Measurements from ENCODE around the gene NBEA. TPM values are rescaled to one million over a fixed set of nuclear protein-coding genes. Genes with fewer than 3 reads are reported as not detected.
A peak's percentile ranks its signal among the peaks of the same experiment; 100 is the strongest.

Gene NBEA
- total and polyA plus RNA-seq, 2 experiments from 2014 or later, result 2.6 to 12.3 TPM

GRCh38 chr13:35208587-35208986 lies 266.5 kb downstream of the NBEA start:
- Histone ChIP-seq H3K4me1 (ENCODE audit: insufficient read depth) (no peaks in the 10 kb centered on the region), H2AFZ (no peak overlapping the region), H3K27me3 (no peaks in the 10 kb centered on the region), H3K4me3 (no peak overlapping the region), H3K27ac (no peak overlapping the region), H3K79me2 (no peaks in the 10 kb centered on the region), H3K9me2 (replicated peaks; ENCODE audit: insufficient read depth) (no peaks in the 10 kb centered on the region), H4K20me1 (ENCODE audit: insufficient read depth, poor library complexity, severe bottlenecking) (no peaks in the 10 kb centered on the region), H3K9me3 (ENCODE audit: low read depth) (no peaks in the 10 kb centered on the region), H3K36me3 (replicated peaks; ENCODE audit: insufficient read depth, low read depth) (no peaks in the 10 kb centered on the region), H3K4me2 (no peak overlapping the region)
- 88% methylated on average over 1 of the region's 1 CpG for WGBS (ENCODE audit: low lambda C conversion rate, missing lambda C conversion rate)
- TF ChIP-seq, protein P1, sequence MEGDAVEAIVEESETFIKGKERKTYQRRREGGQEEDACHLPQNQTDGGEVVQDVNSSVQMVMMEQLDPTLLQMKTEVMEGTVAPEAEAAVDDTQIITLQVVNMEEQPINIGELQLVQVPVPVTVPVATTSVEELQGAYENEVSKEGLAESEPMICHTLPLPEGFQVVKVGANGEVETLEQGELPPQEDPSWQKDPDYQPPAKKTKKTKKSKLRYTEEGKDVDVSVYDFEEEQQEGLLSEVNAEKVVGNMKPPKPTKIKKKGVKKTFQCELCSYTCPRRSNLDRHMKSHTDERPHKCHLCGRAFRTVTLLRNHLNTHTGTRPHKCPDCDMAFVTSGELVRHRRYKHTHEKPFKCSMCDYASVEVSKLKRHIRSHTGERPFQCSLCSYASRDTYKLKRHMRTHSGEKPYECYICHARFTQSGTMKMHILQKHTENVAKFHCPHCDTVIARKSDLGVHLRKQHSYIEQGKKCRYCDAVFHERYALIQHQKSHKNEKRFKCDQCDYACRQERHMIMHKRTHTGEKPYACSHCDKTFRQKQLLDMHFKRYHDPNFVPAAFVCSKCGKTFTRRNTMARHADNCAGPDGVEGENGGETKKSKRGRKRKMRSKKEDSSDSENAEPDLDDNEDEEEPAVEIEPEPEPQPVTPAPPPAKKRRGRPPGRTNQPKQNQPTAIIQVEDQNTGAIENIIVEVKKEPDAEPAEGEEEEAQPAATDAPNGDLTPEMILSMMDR (IDR thresholded peaks at IDR 0.05; ENCODE audit: poor library complexity), result no peak
- TF ChIP-seq EZH2phosphoT487 (IDR thresholded peaks at IDR 0.05; ENCODE audit: low read depth, severe bottlenecking, unreplicated experiment) (no peak), EZH2 (IDR thresholded peaks at IDR 0.05; ENCODE audit: borderline replicate concordance) (no peak)
- no peak for DNase-seq (ENCODE audit: low spot score)

DNA sequence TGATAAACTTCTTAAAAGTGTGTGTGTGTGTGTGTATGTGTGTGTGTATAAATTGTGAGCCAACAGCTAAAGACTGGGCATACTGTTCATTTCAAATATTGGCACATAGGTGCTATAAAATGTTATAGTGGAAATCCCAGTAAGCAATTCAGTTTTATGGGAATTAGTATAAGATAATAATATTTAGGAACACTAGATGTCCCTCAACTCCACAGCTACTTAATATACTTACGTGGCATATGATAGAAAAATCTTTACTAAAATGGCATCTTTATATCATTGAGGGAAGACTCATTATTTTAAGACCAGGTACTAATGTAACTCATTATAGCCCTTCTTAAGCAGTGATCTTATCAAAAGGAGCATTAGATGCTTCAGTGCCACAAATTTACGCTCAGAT lies 268.2 kb downstream of the NBEA start:
- H3K4me2 ChIP-seq, result no peak overlapping the region
- H3K4me1 ChIP-seq (ENCODE audit: insufficient read depth), result no peaks in the 10 kb centered on the region
- no peaks in the 10 kb centered on the region for H3K9me3 ChIP-seq (ENCODE audit: low read depth)
- no peak overlapping the region for H3K4me3 ChIP-seq
- no peaks in the 10 kb centered on the region for H3K79me2 ChIP-seq
- H3K36me3 ChIP-seq (replicated peaks; ENCODE audit: insufficient read depth, low read depth), result no peaks in the 10 kb centered on the region
- H2AFZ ChIP-seq, result no peak overlapping the region
- TF ChIP-seq, protein P1 (IDR thresholded peaks at IDR 0.05; ENCODE audit: poor library complexity), result peak; percentile 31
- no peak for TF ChIP-seq EZH2 (IDR thresholded peaks at IDR 0.05; ENCODE audit: borderline replicate concordance)
- H4K20me1 ChIP-seq (ENCODE audit: insufficient read depth, poor library complexity, severe bottlenecking), result no peaks in the 10 kb centered on the region
- no peak for DNase-seq (ENCODE audit: low spot score)
- H3K9me2 ChIP-seq (replicated peaks; ENCODE audit: insufficient read depth), result no peaks in the 10 kb centered on the region
- WGBS (ENCODE audit: low lambda C conversion rate, missing lambda C conversion rate), result 78% methylated on average over 2 of the region's 2 CpGs
- H3K27ac ChIP-seq, result no peak overlapping the region
- H3K27me3 ChIP-seq, result no peaks in the 10 kb centered on the region

DNA sequence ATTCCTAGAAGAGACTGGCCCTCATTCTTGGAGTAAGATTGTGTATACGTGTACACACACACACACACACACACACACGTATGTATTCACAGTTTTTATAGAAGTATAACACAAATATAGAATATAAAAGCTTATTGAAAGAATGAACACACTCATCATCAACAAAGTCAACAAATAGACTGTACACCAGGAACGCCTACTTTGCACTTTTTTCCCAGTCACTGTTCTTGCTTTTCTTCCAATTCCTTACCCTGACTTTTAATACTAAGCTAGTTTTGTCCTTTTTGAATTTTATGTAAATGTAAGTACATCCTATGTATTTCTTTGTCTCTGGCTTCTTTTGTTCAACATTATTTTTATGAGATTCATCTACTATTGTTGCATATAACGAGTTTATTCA lies 269.9 kb downstream of the NBEA start:
- Histone ChIP-seq H3K36me3 (replicated peaks; ENCODE audit: insufficient read depth, low read depth) (no peaks in the 10 kb centered on the region), H3K4me2 (no peak overlapping the region), H3K9me3 (ENCODE audit: low read depth) (no peaks in the 10 kb centered on the region), H3K4me1 (ENCODE audit: insufficient read depth) (no peaks in the 10 kb centered on the region), H3K4me3 (no peak overlapping the region), H3K27ac (no peak overlapping the region), H2AFZ (no peak overlapping the region), H3K79me2 (no peaks in the 10 kb centered on the region), H3K9me2 (replicated peaks; ENCODE audit: insufficient read depth) (no peaks in the 10 kb centered on the region), H4K20me1 (ENCODE audit: insufficient read depth, poor library complexity, severe bottlenecking) (no peaks in the 10 kb centered on the region), H3K27me3 (no peaks in the 10 kb centered on the region)
- TF ChIP-seq, protein P1 (IDR thresholded peaks at IDR 0.05; ENCODE audit: poor library complexity), result no peak
- TF ChIP-seq EZH2phosphoT487 (IDR thresholded peaks at IDR 0.05; ENCODE audit: low read depth, severe bottlenecking, unreplicated experiment) (no peak), EZH2 (IDR thresholded peaks at IDR 0.05; ENCODE audit: borderline replicate concordance) (no peak)
- WGBS (ENCODE audit: low lambda C conversion rate, missing lambda C conversion rate), result 97% methylated on average over 4 of the region's 4 CpGs
- DNase-seq (ENCODE audit: low spot score), result no peak

DNA sequence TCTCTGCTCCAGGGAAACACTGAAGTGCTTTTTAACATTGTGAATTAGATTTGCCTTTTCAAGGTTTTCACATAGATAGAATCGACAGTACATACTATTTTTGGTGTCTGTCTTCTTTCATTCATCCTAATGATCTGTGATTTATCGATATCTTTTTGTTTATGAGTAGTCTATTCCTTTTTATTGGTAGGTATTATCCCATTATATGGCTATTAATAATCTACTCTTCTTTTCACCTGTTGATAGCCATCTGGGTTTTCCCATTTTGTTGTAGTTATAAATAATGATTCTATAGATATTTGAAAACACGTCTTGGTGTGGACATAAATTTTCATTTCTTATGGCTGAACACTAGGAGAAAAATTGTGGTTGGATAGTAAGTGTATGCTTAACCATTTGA lies 271.8 kb downstream of the NBEA start:
- no peaks in the 10 kb centered on the region for H3K9me2 ChIP-seq (replicated peaks; ENCODE audit: insufficient read depth)
- TF ChIP-seq, protein P1 (IDR thresholded peaks at IDR 0.05; ENCODE audit: poor library complexity), result no peak
- TF ChIP-seq EZH2phosphoT487 (IDR thresholded peaks at IDR 0.05; ENCODE audit: low read depth, severe bottlenecking, unreplicated experiment) (no peak), EZH2 (IDR thresholded peaks at IDR 0.05; ENCODE audit: borderline replicate concordance) (no peak)
- no peaks in the 10 kb centered on the region for H3K4me1 ChIP-seq (ENCODE audit: insufficient read depth)
- H3K27ac ChIP-seq, result no peak overlapping the region
- 92% methylated on average over 3 of the region's 3 CpGs for WGBS (ENCODE audit: low lambda C conversion rate, missing lambda C conversion rate)
- no peaks in the 10 kb centered on the region for H4K20me1 ChIP-seq (ENCODE audit: insufficient read depth, poor library complexity, severe bottlenecking)
- H3K27me3 ChIP-seq, result no peaks in the 10 kb centered on the region
- DNase-seq (ENCODE audit: low spot score), result no peak
- H3K9me3 ChIP-seq (ENCODE audit: low read depth), result no peaks in the 10 kb centered on the region
- H3K4me3 ChIP-seq, result no peak overlapping the region
- H3K79me2 ChIP-seq, result no peaks in the 10 kb centered on the region
- H3K4me2 ChIP-seq, result no peak overlapping the region
- no peak overlapping the region for H2AFZ ChIP-seq
- no peaks in the 10 kb centered on the region for H3K36me3 ChIP-seq (replicated peaks; ENCODE audit: insufficient read depth, low read depth)

Measured in hepatocyte (in vitro differentiated cells).